H1 (cell line): ENCODE measurements around the gene RIN1. TPM values are rescaled to one million over a fixed set of nuclear protein-coding genes. Genes with fewer than 3 reads are reported as not detected.

ENCODE experiments used
- CTCF ChIA-PET: fragments of 300-600 bp; sonication (Branson Sonifier 250); formaldehyde crosslinking; loops from one replicate; lab custom pipeline; 2021; ENCODE audit not compliant: partially characterized antibody; lab: Charles Lee
- POLR2A ChIA-PET: fragments of 300-600 bp; sonication (Branson Sonifier 250); formaldehyde crosslinking; loops from one replicate; lab custom pipeline; 2021; ENCODE audit warnings: inconsistent platforms; ENCODE audit not compliant: partially characterized antibody; lab: Charles Lee
- DNase-seq, 2 experiments: peaks; one replicate each; pipeline versions ENCODE4 v3.0.0 to v3.0.0-alpha.2; 2010 to 2022; ENCODE audit warnings: low spot score in 2 of 2, low read depth in 1 of 2, mixed read lengths in 1 of 2
- FAIRE-seq: peaks from 2 replicates; lab custom pipeline; 2011; peaks lifted over from hg19 to GRCh38; lab: Jason Lieb, UNC
- H2AFZ ChIP-seq: 2 replicates; pipeline ENCODE4 v1.8.1; 2012; ENCODE audit warnings: low read length, inconsistent platforms
- H2AK5ac ChIP-seq: 2 replicates; pipeline ENCODE4 v1.6.1; 2013; ENCODE audit warnings: low read depth, low read length
- H2BK120ac ChIP-seq: replicated peaks from 2 replicates; pipeline ENCODE3; 2013; ENCODE audit warnings: low read depth, low read length, inconsistent platforms
- H2BK12ac ChIP-seq: 2 replicates; pipeline ENCODE4 v1.6.1; 2013; ENCODE audit warnings: low read depth, low read length
- H2BK15ac ChIP-seq: 2 replicates; pipeline ENCODE4 v1.6.1; 2013; ENCODE audit warnings: low read length
- H2BK20ac ChIP-seq: 2 replicates; pipeline ENCODE4 v1.6.1; 2013; ENCODE audit warnings: low read length
- H2BK5ac ChIP-seq: 2 replicates; pipeline ENCODE4 v1.6.1; 2013; ENCODE audit warnings: low read depth, low read length
- H3K14ac ChIP-seq: 2 replicates; pipeline ENCODE4 v1.6.1; 2013; ENCODE audit warnings: inconsistent platforms; ENCODE audit not compliant: insufficient read length
- H3K18ac ChIP-seq: 2 replicates; pipeline ENCODE4 v1.6.1; 2013; ENCODE audit warnings: low read length; ENCODE audit errors: extremely low read depth
- H3K23ac ChIP-seq: 2 replicates; pipeline ENCODE4 v1.6.1; 2013; ENCODE audit warnings: inconsistent platforms; ENCODE audit not compliant: insufficient read length
- H3K23me2 ChIP-seq: 2 replicates; pipeline ENCODE4 v1.6.1; 2013; ENCODE audit warnings: low read depth, low read length
- H3K27ac ChIP-seq: 2 replicates; pipeline ENCODE4 v1.6.1; 2011; ENCODE audit warnings: low read depth, low read length, inconsistent platforms
- H3K27me3 ChIP-seq, 4 experiments: replicated peaks in 1 of 4; 1 replicate in 1 of 4; 2 replicates in 3 of 4; pipeline versions ENCODE4 v1.6.1 to v1.8.1; 2011 to 2013; ENCODE audit warnings: low read length in 3 of 4, mild to moderate bottlenecking in 3 of 4, inconsistent platforms in 2 of 4, mixed read lengths in 2 of 4, moderate library complexity in 1 of 4; ENCODE audit not compliant: control insufficient read depth in 3 of 4, insufficient read depth in 3 of 4; ENCODE audit errors: extremely low read depth in 1 of 4
- H3K36me3 ChIP-seq, 4 experiments: 2 replicates each; pipeline versions ENCODE4 v1.6.1 to v1.8.1; 2011 to 2013; ENCODE audit warnings: mild to moderate bottlenecking in 4 of 4, low read length in 3 of 4, moderate library complexity in 2 of 4, control low read depth in 1 of 4, inconsistent platforms in 1 of 4; ENCODE audit not compliant: insufficient read depth in 4 of 4, control insufficient read depth in 2 of 4
- H3K4ac ChIP-seq: replicated peaks from 2 replicates; pipeline ENCODE3; 2013; ENCODE audit warnings: low read length, low read depth, mixed read lengths, inconsistent platforms; ENCODE audit not compliant: insufficient read length
- H3K4me1 ChIP-seq, 4 experiments: replicated peaks in 1 of 4; 1 replicate in 1 of 4; 2 replicates in 3 of 4; pipeline versions ENCODE4 v1.6.1 to v1.8.1; 2011 to 2013; ENCODE audit warnings: low read length in 3 of 4, inconsistent platforms in 2 of 4, mixed read lengths in 1 of 4; ENCODE audit not compliant: insufficient read depth in 4 of 4, control insufficient read depth in 3 of 4
- H3K4me2 ChIP-seq, 2 experiments: 2 replicates each; pipeline versions ENCODE4 v1.6.1 to v1.8.1; 2011 to 2013; ENCODE audit warnings: low read depth in 2 of 2, low read length in 2 of 2, control low read depth in 1 of 2, inconsistent platforms in 1 of 2, mild to moderate bottlenecking in 1 of 2; ENCODE audit not compliant: insufficient read depth in 1 of 2
- H3K4me3 ChIP-seq, 4 experiments: fragments of 200-600, 300-600 bp in 1 of 4; sonication (generic), shearing (Covaris generic), sonication (Bioruptor Twin) in 1 of 4; 2 replicates each; pipeline versions ENCODE4 v1.5.1 to v1.8.1; 2011 to 2016; ENCODE audit warnings: low read length in 4 of 4, low read depth in 3 of 4, control low read depth in 2 of 4, inconsistent platforms in 2 of 4, mild to moderate bottlenecking in 2 of 4, mixed read lengths in 1 of 4, moderate library complexity in 1 of 4; ENCODE audit not compliant: insufficient read depth in 2 of 4; ENCODE audit errors: extremely low read depth in 1 of 4
- H3K56ac ChIP-seq: replicated peaks from 2 replicates; pipeline ENCODE3; 2013; ENCODE audit warnings: low read depth, mild to moderate bottlenecking, mixed read lengths, low read length, inconsistent platforms; ENCODE audit not compliant: insufficient read length
- H3K79me1 ChIP-seq: 2 replicates; pipeline ENCODE4 v1.6.1; 2013; ENCODE audit warnings: low read depth, low read length, control low read depth
- H3K79me2 ChIP-seq, 2 experiments: 2 replicates each; pipeline versions ENCODE4 v1.6.1 to v1.8.1; 2012 to 2013; ENCODE audit warnings: low read length in 2 of 2, mild to moderate bottlenecking in 2 of 2, inconsistent platforms in 1 of 2; ENCODE audit not compliant: insufficient read depth in 2 of 2, control insufficient read depth in 1 of 2
- H3K9ac ChIP-seq, 4 experiments: replicated peaks in 1 of 4; 1 replicate in 1 of 4; 2 replicates in 3 of 4; pipeline versions ENCODE4 v1.6.1 to v1.8.1; 2011 to 2013; ENCODE audit warnings: low read depth in 3 of 4, low read length in 3 of 4, control low read depth in 2 of 4, mild to moderate bottlenecking in 2 of 4, moderate library complexity in 2 of 4, inconsistent platforms in 1 of 4; ENCODE audit errors: extremely low read depth in 1 of 4
- H3K9me3 ChIP-seq, 2 experiments: 2 replicates each; pipeline versions ENCODE4 v1.6.1 to v1.8.1; 2012 to 2013; ENCODE audit warnings: mild to moderate bottlenecking in 2 of 2, moderate library complexity in 2 of 2, control low read depth in 1 of 2, inconsistent platforms in 1 of 2, low read depth in 1 of 2, low read length in 1 of 2, mixed read lengths in 1 of 2; ENCODE audit not compliant: insufficient read depth in 2 of 2
- H4K20me1 ChIP-seq, 2 experiments: replicated peaks in 1 of 2; 2 replicates each; pipeline versions ENCODE3 to v1.8.1; 2011 to 2013; ENCODE audit warnings: inconsistent platforms in 2 of 2, low read length in 2 of 2, mild to moderate bottlenecking in 1 of 2; ENCODE audit not compliant: insufficient read depth in 2 of 2, control insufficient read depth in 1 of 2
- H4K5ac ChIP-seq: 2 replicates; pipeline ENCODE4 v1.6.1; 2013; ENCODE audit warnings: low read length, low read depth, mixed read lengths, inconsistent platforms; ENCODE audit not compliant: insufficient read length
- H4K8ac ChIP-seq: 2 replicates; pipeline ENCODE4 v1.8.0; 2013; ENCODE audit warnings: mild to moderate bottlenecking, moderate library complexity, low read length, inconsistent platforms; ENCODE audit not compliant: insufficient read depth; ENCODE audit errors: extremely low read depth
- H4K91ac ChIP-seq: replicated peaks from 2 replicates; pipeline ENCODE3; 2013; ENCODE audit warnings: low read length, mixed read lengths, inconsistent platforms; ENCODE audit not compliant: insufficient read length
- FOSL1 ChIP-seq: IDR thresholded peaks from 2 replicates; pipeline ENCODE4 v1.6.1; 2011; ENCODE audit warnings: mild to moderate bottlenecking, low read depth, low read length, moderate library complexity; ENCODE audit not compliant: insufficient read depth
- JUND ChIP-seq: IDR thresholded peaks from 2 replicates; pipeline ENCODE4 v1.6.1; 2011; ENCODE audit warnings: mild to moderate bottlenecking, improper control_type of control experiment, low read length
- POU5F1 ChIP-seq: IDR thresholded peaks from 2 replicates; pipeline ENCODE4 v1.6.1; 2011; ENCODE audit warnings: low read depth, mild to moderate bottlenecking, low read length, moderate library complexity
- TEAD4 ChIP-seq: IDR thresholded peaks from 2 replicates; pipeline ENCODE4 v1.6.1; 2012; ENCODE audit warnings: low read depth, low read length, inconsistent platforms, mixed read lengths
- WGBS, 2 experiments: shearing (Covaris generic) in 1 of 2; methylation state at CpG; one replicate each; pipeline versions ENCODE4 v1.1.6 to v1.1.7; 2013 to 2015; ENCODE audit warnings: low lambda C conversion rate in 2 of 2, mixed read lengths in 2 of 2, inconsistent platforms in 1 of 2, low coverage in 1 of 2, missing lambda C conversion rate in 1 of 2; ENCODE audit not compliant: insufficient replicate concordance in 2 of 2, insufficient coverage in 1 of 2, insufficient read length in 1 of 2; ENCODE audit errors: extremely low coverage in 1 of 2, missing lambda C conversion rate in 1 of 2; 5-methylcytosine and 5-hydroxymethylcytosine counted together
- polyA plus RNA-seq, 7 experiments: library from polyadenylated mRNA; depleted of rRNA in 3 of 7; stranded (reverse) in 5 of 7; unstranded in 2 of 7; fragments of >200 nt in 5 of 7; fragments of 200-250 nt in 2 of 7; gene quantifications; 1 replicate in 5 of 7; 2 replicates in 1 of 7; 4 replicates in 1 of 7; pipeline versions ENCODE4 v1.2.1 to v1.2.3, GENCODE V29; 2011 to 2013; ENCODE audit warnings: missing spikeins in 2 of 7, mixed read lengths in 2 of 7
- total RNA-seq: library from RNA; stranded (reverse); fragmentation: NEBNext Ultra II Directional; extraction: Animal tissue kit (Norgen Biotek cat#: 25700); gene quantifications from 2 replicates; pipeline ENCODE4 v1.2.1, GENCODE V29; 2021
- TF ChIP-seq, protein P1 (sequence below): IDR thresholded peaks from 2 replicates; pipeline ENCODE4 v1.6.1; 2011; ENCODE audit warnings: low read length, improper control_type of control experiment

Gene RIN1
- total and polyA plus RNA-seq, 2 of the 8 experiments (the other 6 are each of a cell fraction or from before 2014, with no cell fraction given) = 2.5 to 5.4 TPM

DNA sequence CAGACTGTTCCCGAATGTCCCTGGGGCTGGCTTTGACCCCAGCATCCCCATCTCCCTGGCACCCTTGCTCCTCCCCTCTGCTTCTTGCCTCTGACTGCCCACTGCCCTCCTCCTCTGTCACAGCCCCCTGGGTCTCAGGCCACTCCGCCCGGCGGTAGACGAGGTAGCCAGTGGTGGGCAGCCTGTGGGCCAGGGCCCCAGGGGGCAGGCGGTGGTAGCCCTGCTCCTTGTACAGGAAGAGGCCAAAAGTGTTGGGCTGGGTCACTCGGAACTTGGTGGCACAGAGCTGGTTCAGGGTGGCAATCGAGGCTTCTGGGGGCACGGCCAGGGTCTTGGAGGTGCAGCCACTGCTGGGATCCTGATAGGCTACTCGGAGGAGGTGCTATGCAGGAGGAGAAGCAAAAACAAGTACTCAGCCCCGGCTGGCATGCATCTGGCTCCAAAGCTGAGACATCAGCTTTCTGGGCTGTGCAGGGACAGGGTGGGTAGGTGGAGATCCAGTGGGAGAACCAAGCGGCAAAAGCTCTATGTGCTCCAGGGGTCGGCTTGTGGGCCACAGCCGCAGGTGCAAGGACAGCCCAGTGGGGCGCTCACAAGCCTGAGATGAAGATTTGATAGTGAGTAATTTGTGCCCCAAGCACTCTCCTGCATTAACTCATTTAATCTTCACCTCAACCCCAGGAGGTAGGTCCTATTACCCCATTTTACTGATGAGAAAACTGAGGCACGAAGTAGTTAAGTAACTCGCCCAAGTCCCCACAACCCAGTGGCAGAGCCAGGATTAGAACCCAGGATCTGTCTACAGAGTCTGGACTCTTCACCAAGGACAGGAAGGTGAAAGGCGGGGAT, 3.6 kb downstream of the RIN1 start:
- ChIA-PET CTCF (interaction anchor here (0.6 to 8.7 kb wide), 6 partner anchors 11 to 68 kb away, joined by 3 to 242 read pairs (median 4); partner anchors contain the start of gene CD248), POLR2A (interaction anchor here (0.9 to 8.5 kb wide), 7 partner anchors 9 to 43 kb away, joined by 3 to 61 read pairs (median 8); partner anchors contain the start of genes B4GAT1, BRMS1, CD248 and YIF1A)
- no peak overlapping the region for H2AFZ ChIP-seq
- no peak overlapping the region for H2BK15ac ChIP-seq
- no peak overlapping the region for H3K27ac ChIP-seq
- 81% methylated on average over 17 of the region's 18 CpGs; no CpG with 5 or more reads in 1 of the 2 experiments for WGBS, 2 experiments
- no peaks in the 10 kb centered on the region for H4K20me1 ChIP-seq
- no peak overlapping the region for H3K4ac ChIP-seq
- no peaks in the 10 kb centered on the region for H3K79me1 ChIP-seq
- no peak overlapping the region for H3K9ac ChIP-seq
- H4K91ac ChIP-seq = no peak overlapping the region
- H3K18ac ChIP-seq = no peak overlapping the region
- H3K56ac ChIP-seq = no peak overlapping the region
- H3K14ac ChIP-seq = no peak overlapping the region
- H3K4me1 ChIP-seq = peaks cover 5 to 28% (median 16%) of the 10 kb centered on the region in 4 experiments
- H2BK12ac ChIP-seq = no peak overlapping the region
- H3K23me2 ChIP-seq = no peaks in the 10 kb centered on the region; the same call in 1 of the 2 replicates
- H2BK5ac ChIP-seq = no peak overlapping the region
- TF ChIP-seq, protein P1, sequence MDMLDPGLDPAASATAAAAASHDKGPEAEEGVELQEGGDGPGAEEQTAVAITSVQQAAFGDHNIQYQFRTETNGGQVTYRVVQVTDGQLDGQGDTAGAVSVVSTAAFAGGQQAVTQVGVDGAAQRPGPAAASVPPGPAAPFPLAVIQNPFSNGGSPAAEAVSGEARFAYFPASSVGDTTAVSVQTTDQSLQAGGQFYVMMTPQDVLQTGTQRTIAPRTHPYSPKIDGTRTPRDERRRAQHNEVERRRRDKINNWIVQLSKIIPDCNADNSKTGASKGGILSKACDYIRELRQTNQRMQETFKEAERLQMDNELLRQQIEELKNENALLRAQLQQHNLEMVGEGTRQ = no peak
- TF ChIP-seq POU5F1 (no peak), TEAD4 (no peak), JUND (no peak), FOSL1 (no peak)
- no peaks in the 10 kb centered on the region for H3K79me2 ChIP-seq
- no peaks in the 10 kb centered on the region; a peak in 1 of 8 replicates for H3K36me3 ChIP-seq
- H4K8ac ChIP-seq = no peak overlapping the region; the same call in 1 of the 2 replicates
- H2BK20ac ChIP-seq = no peak overlapping the region
- no peak overlapping the region for H3K23ac ChIP-seq
- no peak overlapping the region for H2AK5ac ChIP-seq
- peaks cover 0 to 4% (median 2%) of the 10 kb centered on the region in 4 experiments; a peak in 3 of 7 replicates for H3K27me3 ChIP-seq
- no peak for DNase-seq
- no peak overlapping the region for H2BK120ac ChIP-seq
- H3K4me2 ChIP-seq = no peak overlapping the region
- H3K9me3 ChIP-seq = no peaks in the 10 kb centered on the region
- H4K5ac ChIP-seq = no peak overlapping the region
- no peak overlapping the region for H3K4me3 ChIP-seq
- no peak for FAIRE-seq
